DND-41 (cell line): ENCODE measurements around the gene FGD6.

Experiments
- ATAC-seq: fragments of 200-7000 bp; cut with Tn5 transposase; 3 replicates; pipeline ENCODE4 v1.9.1; 2021; ENCODE audit warnings: low read depth; ENCODE audit not compliant: insufficient read depth
- DNase-seq: peaks from one replicate; pipeline ENCODE4 v3.0.0-alpha.2; 2020
- H2AFZ ChIP-seq: 2 replicates; pipeline ENCODE4 v1.6.0; 2012; ENCODE audit warnings: low read depth, low read length
- H3K27ac ChIP-seq: 2 replicates; pipeline ENCODE4 v1.5.1; 2012; ENCODE audit warnings: low read length, inconsistent platforms
- H3K27me3 ChIP-seq: fragments of 200-600 bp; sonication (generic); 2 replicates; pipeline ENCODE4 v1.6.0; 2012; ENCODE audit warnings: low read length, mild to moderate bottlenecking, inconsistent platforms; ENCODE audit not compliant: insufficient read depth, poor library complexity
- H3K36me3 ChIP-seq: 2 replicates; pipeline ENCODE4 v1.5.1; 2012; ENCODE audit warnings: low read length, inconsistent platforms; ENCODE audit not compliant: insufficient read depth
- H3K4me1 ChIP-seq: 2 replicates; pipeline ENCODE4 v1.5.1; 2012; ENCODE audit warnings: mild to moderate bottlenecking, low read length; ENCODE audit not compliant: insufficient read depth
- H3K4me2 ChIP-seq: 2 replicates; pipeline ENCODE4 v1.6.0; 2012; ENCODE audit warnings: mild to moderate bottlenecking, moderate library complexity, low read length, inconsistent platforms; ENCODE audit not compliant: insufficient read depth
- H3K4me3 ChIP-seq, 2 experiments: fragments of 200-600 bp in 1 of 2; shearing (Covaris generic) in 1 of 2; 2 replicates each; pipeline ENCODE4 v1.5.1; 2012 to 2016; ENCODE audit warnings: inconsistent platforms in 2 of 2, low read length in 2 of 2, mild to moderate bottlenecking in 2 of 2, low read depth in 1 of 2, moderate library complexity in 1 of 2
- H3K79me2 ChIP-seq: 2 replicates; pipeline ENCODE4 v1.6.0; 2012; ENCODE audit warnings: low read length, inconsistent platforms; ENCODE audit not compliant: insufficient read depth
- H3K9ac ChIP-seq: 2 replicates; pipeline ENCODE4 v1.6.0; 2012; ENCODE audit warnings: low read depth, mild to moderate bottlenecking, inconsistent platforms, low read length, moderate library complexity
- H3K9me3 ChIP-seq: 2 replicates; pipeline ENCODE4 v1.5.1; 2012; ENCODE audit warnings: low read length, moderate library complexity, mild to moderate bottlenecking, inconsistent platforms; ENCODE audit not compliant: insufficient read depth, severe bottlenecking
- H4K20me1 ChIP-seq: 2 replicates; pipeline ENCODE4 v1.6.0; 2012; ENCODE audit warnings: low read length; ENCODE audit not compliant: insufficient read depth
- CTCF ChIP-seq: IDR thresholded peaks from 2 replicates; pipeline ENCODE4 v1.5.1; 2012; ENCODE audit warnings: borderline replicate concordance, low read length, moderate library complexity, mild to moderate bottlenecking; ENCODE audit not compliant: poor library complexity, severe bottlenecking; ENCODE audit errors: extremely low read depth
- EZH2 ChIP-seq: IDR thresholded peaks from 3 replicates; pipeline ENCODE4 v1.6.1; 2012; ENCODE audit warnings: borderline replicate concordance, low read depth, mild to moderate bottlenecking, moderate library complexity, low read length, inconsistent platforms; ENCODE audit not compliant: severe bottlenecking

The FGD6 gene

GRCh38 chr12:95202691-95203486 is 14.4 kb downstream of the FGD6 start:
- no peaks in the 10 kb centered on the region for H3K36me3 ChIP-seq
- H3K4me1 ChIP-seq = no peaks in the 10 kb centered on the region
- no peak overlapping the region for H3K4me2 ChIP-seq
- H3K79me2 ChIP-seq = no peaks in the 10 kb centered on the region
- H3K27ac ChIP-seq = no peak overlapping the region
- no peaks in the 10 kb centered on the region for H3K27me3 ChIP-seq
- ATAC-seq (no peak), DNase-seq (no peak)
- no peaks in the 10 kb centered on the region for H3K9me3 ChIP-seq
- no peak overlapping the region for H3K9ac ChIP-seq
- H2AFZ ChIP-seq = no peak overlapping the region
- H4K20me1 ChIP-seq = no peaks in the 10 kb centered on the region
- no peak for TF ChIP-seq EZH2
- no peak for TF ChIP-seq CTCF
- no peak overlapping the region for H3K4me3 ChIP-seq

DNA sequence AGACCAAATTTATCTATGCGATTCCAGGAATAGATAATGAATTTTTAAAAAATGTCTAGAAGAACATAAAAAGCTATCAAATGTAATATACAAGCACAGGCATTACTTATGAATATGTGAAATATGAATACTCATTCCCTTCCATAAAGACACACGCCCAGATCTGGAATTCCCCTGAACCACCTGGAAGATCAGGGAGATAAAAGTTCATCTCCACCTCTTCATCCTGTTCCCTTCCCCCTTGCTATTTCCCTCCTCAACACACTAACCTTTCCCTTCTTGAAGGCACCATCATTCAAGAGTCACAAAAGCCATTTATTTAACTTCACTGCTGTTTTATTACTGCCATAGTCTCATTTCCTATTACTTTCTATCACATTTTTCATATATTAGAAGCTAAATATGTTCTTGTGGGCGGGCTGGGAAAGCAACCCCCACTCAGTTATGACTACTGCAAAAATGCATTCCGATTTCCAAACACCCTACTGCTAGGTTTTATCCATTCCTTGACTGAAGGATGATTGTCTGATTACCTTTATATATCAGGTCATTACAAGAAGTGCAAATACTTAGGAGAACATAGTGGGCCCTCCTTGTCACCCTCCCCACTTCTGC is 16.1 kb downstream of the FGD6 start:
- no peaks in the 10 kb centered on the region for H3K9me3 ChIP-seq
- no peaks in the 10 kb centered on the region for H4K20me1 ChIP-seq
- no peaks in the 10 kb centered on the region for H3K4me1 ChIP-seq
- H3K27me3 ChIP-seq = no peaks in the 10 kb centered on the region
- H3K36me3 ChIP-seq = no peaks in the 10 kb centered on the region
- H2AFZ ChIP-seq = no peak overlapping the region
- H3K79me2 ChIP-seq = no peaks in the 10 kb centered on the region
- H3K27ac ChIP-seq = no peak overlapping the region
- H3K9ac ChIP-seq = no peak overlapping the region
- no peak overlapping the region for H3K4me2 ChIP-seq
- DNase-seq = no peak
- TF ChIP-seq EZH2 (no peak), CTCF (no peak)
- ATAC-seq = no peak
- H3K4me3 ChIP-seq = no peak overlapping the region

DNA sequence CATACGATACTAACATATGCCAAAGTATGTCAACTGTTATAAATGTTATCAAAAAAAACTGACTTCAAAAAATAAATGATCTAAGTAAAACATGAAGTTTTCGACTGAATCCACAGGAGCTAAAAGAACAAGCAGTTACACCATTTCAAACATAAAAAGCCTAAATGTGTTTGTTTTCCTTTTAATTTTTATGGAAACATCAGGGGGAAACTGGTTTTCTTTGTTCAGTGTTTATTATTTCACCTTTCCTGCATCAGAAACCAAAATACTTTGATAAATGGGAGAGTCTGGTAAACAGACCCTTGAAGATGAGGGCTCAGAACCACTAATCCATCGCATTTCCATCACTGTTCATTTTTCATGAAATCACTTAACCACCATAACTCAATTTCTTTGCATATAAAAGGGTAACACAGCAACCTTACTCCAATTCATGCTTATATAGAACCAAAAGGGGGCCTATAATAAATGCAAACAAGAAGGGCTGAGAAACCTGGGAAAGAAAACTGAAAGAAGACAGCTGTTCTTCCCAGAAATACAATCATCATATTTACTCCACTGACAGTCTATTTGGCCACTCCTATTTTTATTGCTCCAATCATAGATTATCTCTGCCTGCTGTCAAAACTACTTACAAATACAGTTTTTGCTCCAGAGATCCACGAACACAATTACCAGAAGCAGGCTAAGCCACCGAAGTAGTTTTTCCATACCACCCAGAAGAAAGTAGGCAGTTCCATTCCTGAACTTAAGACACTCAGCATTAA is 17.0 kb downstream of the FGD6 start:
- no peaks in the 10 kb centered on the region for H3K4me1 ChIP-seq
- H3K27ac ChIP-seq = no peak overlapping the region
- ATAC-seq (no peak), DNase-seq (no peak)
- no peaks in the 10 kb centered on the region for H3K36me3 ChIP-seq
- TF ChIP-seq EZH2 (no peak), CTCF (no peak)
- no peaks in the 10 kb centered on the region for H3K27me3 ChIP-seq
- no peaks in the 10 kb centered on the region for H4K20me1 ChIP-seq
- H3K79me2 ChIP-seq = no peaks in the 10 kb centered on the region
- H3K9me3 ChIP-seq = no peaks in the 10 kb centered on the region
- H3K9ac ChIP-seq = no peak overlapping the region
- H2AFZ ChIP-seq = no peak overlapping the region
- H3K4me2 ChIP-seq = no peak overlapping the region
- H3K4me3 ChIP-seq = no peak overlapping the region
